Muscle of leg (tissue), 11 donors: ENCODE results near the gene ITPR2. TPM values are rescaled to one million over a fixed set of nuclear protein-coding genes. Genes with fewer than 3 reads are reported as not detected.

Experiments used
- DNase-seq: peaks from one replicate; pipeline ENCODE4 v3.0.0; 2013
- H3K27ac ChIP-seq: one replicate; pipeline ENCODE4 v1.5.1; 2013; ENCODE audit warnings: mild to moderate bottlenecking, low read length, control low read depth
- H3K27me3 ChIP-seq: one replicate; pipeline ENCODE4 v1.6.1; 2013; ENCODE audit warnings: low read length; ENCODE audit not compliant: control insufficient read depth, insufficient read depth
- H3K36me3 ChIP-seq: one replicate; pipeline ENCODE4 v1.6.1; 2013; ENCODE audit warnings: low read length; ENCODE audit not compliant: control insufficient read depth, insufficient read depth
- H3K4me1 ChIP-seq: one replicate; pipeline ENCODE4 v1.6.1; 2013; ENCODE audit warnings: low read length; ENCODE audit not compliant: control insufficient read depth, insufficient read depth
- H3K4me3 ChIP-seq: one replicate; pipeline ENCODE4 v1.5.1; 2013; ENCODE audit warnings: low read length, control low read depth
- H3K9me3 ChIP-seq: replicated peaks from 2 replicates; pipeline ENCODE4 v1.6.1; 2013; ENCODE audit warnings: low read depth, low read length; ENCODE audit not compliant: control insufficient read depth
- WGBS: methylation state at CpG from one replicate; pipeline ENCODE4 v1.1.5; 2013; ENCODE audit warnings: missing lambda C conversion rate; ENCODE audit not compliant: insufficient coverage; 5-methylcytosine and 5-hydroxymethylcytosine counted together
- polyA plus RNA-seq, 8 donors: library from polyadenylated mRNA; unstranded; fragments of 120-200 nt; gene quantifications; one replicate each; pipeline versions ENCODE4 v1.2.1 to v1.2.3, GENCODE V29; 2013; ENCODE audit warnings: inconsistent platforms in 1 of 8, low replicate concordance in 1 of 8; ENCODE audit not compliant: insufficient read length in 8 of 8, insufficient read depth in 1 of 8
- total RNA-seq: library from RNA; stranded (reverse); fragments of 120-200 nt; gene quantifications from one replicate; pipeline ENCODE4 v1.2.4, GENCODE V29; 2013

The ITPR2 gene
- total and polyA plus RNA-seq, 9 donors, result 1.9 to 5.8 (median 3.5) TPM

- no peaks in the 10 kb centered on the region for H3K36me3 ChIP-seq
- WGBS, result no CpG with 5 or more reads among the region's 2 CpGs
- no peak for DNase-seq
Measured at GRCh38 chr12:26694402-26694801, 138.6 kb downstream of the ITPR2 start.

DNA sequence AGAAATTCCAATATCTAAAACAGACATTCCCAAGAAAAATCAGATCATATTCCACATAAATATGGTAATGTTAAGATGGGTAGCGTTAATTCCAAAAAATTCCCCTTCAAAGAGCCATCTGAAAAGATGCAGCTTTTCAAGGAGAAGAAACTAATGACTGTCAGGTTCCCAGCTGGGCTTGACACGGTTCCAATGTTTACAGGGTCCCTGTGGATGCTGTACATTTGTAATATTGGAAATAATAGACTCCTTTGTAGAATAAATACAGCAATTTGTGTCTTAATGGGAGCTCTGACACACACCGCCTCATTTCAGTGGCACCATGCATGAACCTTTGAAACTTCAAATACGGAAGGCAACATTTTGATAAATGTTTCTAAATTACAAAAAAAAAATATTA is 140.6 kb downstream of the ITPR2 start:
- DNase-seq, result peak; percentile 64
- no CpG with 5 or more reads among the region's 4 CpGs for WGBS

More at GRCh38 chr12:26694402-26694801, 138.6 kb downstream of the ITPR2 start:
- H3K4me1 ChIP-seq, result no peaks in the 10 kb centered on the region
- H3K27ac ChIP-seq, result no peak overlapping the region
- H3K9me3 ChIP-seq, result no peaks in the 10 kb centered on the region
- H3K27me3 ChIP-seq, result no peaks in the 10 kb centered on the region
- no peak overlapping the region for H3K4me3 ChIP-seq

DNA sequence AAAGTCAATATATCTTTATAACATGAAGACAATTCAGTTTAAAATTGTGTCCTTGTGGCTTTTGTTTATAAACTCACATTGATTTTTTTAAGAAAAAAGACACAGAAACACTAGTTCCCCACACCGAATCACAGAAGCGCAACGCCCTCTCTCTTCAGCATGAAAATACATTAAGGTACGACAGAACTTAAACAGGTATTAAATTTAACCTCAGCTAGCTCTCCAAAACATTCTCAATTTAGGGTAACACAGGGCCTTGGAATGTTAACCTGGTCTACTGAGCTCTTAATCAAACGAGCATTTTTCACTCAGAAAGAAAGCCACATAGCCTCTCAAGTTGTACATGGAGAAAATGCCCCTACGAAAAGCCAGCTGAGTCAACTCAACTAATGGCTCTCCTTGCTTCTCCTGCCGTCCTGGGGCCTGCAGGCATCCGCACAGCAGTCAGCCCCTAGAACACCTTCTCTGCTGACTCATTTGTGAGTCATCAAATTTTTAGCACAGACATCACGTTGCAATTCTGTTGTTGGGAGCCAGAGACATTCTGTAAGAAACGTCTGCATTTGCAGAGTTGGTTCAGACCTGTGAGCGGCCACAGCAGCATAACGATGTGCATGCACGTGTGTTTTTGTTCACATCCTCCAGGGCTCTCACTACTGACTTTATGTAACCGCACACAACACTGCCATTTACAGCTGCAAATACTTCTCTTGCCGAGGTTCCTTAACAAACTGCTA is 141.6 kb downstream of the ITPR2 start:
- Histone ChIP-seq H3K27me3 (no peaks in the 10 kb centered on the region), H3K9me3 (no peaks in the 10 kb centered on the region), H3K4me3 (no peak overlapping the region), H3K27ac (no peak overlapping the region), H3K36me3 (no peaks in the 10 kb centered on the region), H3K4me1 (no peaks in the 10 kb centered on the region)
- DNase-seq, result peak; percentile 69
- 17% methylated on average over 11 of the region's 15 CpGs for WGBS

More for the DNA sequence above, 140.6 kb downstream of the ITPR2 start:
- H3K27me3 ChIP-seq, result no peaks in the 10 kb centered on the region
- H3K4me1 ChIP-seq, result no peaks in the 10 kb centered on the region
- no peak overlapping the region for H3K4me3 ChIP-seq
- H3K36me3 ChIP-seq, result no peaks in the 10 kb centered on the region
- no peaks in the 10 kb centered on the region for H3K9me3 ChIP-seq
- no peak overlapping the region for H3K27ac ChIP-seq

GRCh38 chr12:26690601-26691000 is 142.4 kb downstream of the ITPR2 start:
- no peak overlapping the region for H3K27ac ChIP-seq
- H3K27me3 ChIP-seq, result no peaks in the 10 kb centered on the region
- no peaks in the 10 kb centered on the region for H3K9me3 ChIP-seq
- DNase-seq, result no peak
- no CpG with 5 or more reads among the region's 1 CpG for WGBS
- no peak overlapping the region for H3K4me3 ChIP-seq
- H3K4me1 ChIP-seq, result no peaks in the 10 kb centered on the region
- no peaks in the 10 kb centered on the region for H3K36me3 ChIP-seq

- WGBS, result 98% methylated on average over 4 of the region's 6 CpGs
- H3K27me3 ChIP-seq, result no peaks in the 10 kb centered on the region
Measured at GRCh38 chr12:26689281-26689841, 143.6 kb downstream of the ITPR2 start.

DNA sequence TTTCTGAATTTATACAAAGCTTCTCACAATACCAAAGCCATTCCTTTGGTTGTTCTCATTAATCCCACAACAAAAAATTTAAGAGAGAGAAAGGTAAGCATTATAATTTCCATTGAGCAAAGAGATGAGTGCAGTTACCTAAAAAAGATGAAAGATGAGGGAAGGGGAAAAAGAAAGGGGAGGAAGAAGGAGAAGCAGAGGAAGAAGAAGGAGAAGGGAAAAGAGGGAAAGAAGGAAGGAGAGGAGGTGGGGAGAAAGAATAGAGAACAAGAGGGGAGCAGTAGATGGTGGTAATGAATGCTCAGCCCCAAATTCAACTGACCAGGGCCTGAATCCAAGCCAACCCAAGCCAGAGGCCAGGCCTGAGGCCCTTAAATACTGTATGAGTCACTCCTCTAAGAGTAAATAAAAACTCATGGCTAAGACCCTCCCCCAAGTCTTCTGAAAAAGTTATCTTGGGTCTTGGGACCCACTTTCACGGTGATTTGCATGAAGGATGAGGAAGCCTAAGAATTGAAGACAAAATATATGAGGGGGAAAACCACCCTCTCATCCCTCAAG is 144.6 kb downstream of the ITPR2 start:
- WGBS, result no CpG with 5 or more reads among the region's 1 CpG
- Histone ChIP-seq H3K4me1 (no peaks in the 10 kb centered on the region), H3K9me3 (no peaks in the 10 kb centered on the region), H3K27ac (no peak overlapping the region), H3K36me3 (no peaks in the 10 kb centered on the region), H3K27me3 (no peaks in the 10 kb centered on the region), H3K4me3 (no peak overlapping the region)
- no peak for DNase-seq

More at GRCh38 chr12:26689281-26689841, 143.6 kb downstream of the ITPR2 start:
- DNase-seq, result no peak
- Histone ChIP-seq H3K4me1 (no peaks in the 10 kb centered on the region), H3K4me3 (no peak overlapping the region), H3K36me3 (no peaks in the 10 kb centered on the region), H3K27ac (no peak overlapping the region), H3K9me3 (no peaks in the 10 kb centered on the region)

DNA sequence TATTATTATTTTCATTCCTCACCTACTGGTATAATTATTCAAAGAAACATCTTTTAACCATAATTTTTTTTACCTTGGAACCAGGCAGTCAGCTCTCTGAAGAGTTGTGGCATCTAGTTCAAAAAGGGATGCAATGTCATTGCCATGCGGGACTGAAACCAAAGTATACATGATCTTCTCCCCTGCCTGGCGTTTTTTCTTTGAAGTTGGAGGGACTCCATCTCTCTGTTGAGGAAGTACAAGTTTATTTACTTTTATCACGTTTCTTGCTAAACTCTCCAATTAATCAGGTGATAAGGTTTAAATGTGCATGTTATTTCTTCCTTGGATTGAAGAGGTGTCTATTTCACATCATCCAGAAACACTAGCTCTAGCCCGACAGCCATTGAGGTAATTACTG is 146.6 kb downstream of the ITPR2 start:
- Histone ChIP-seq H3K36me3 (no peaks in the 10 kb centered on the region), H3K4me3 (no peak overlapping the region), H3K27me3 (no peaks in the 10 kb centered on the region), H3K4me1 (no peaks in the 10 kb centered on the region), H3K27ac (no peak overlapping the region), H3K9me3 (peaks cover 3% of the 10 kb centered on the region)
- WGBS, result 86% methylated on average over 1 of the region's 4 CpGs
- DNase-seq, result no peak

DNA sequence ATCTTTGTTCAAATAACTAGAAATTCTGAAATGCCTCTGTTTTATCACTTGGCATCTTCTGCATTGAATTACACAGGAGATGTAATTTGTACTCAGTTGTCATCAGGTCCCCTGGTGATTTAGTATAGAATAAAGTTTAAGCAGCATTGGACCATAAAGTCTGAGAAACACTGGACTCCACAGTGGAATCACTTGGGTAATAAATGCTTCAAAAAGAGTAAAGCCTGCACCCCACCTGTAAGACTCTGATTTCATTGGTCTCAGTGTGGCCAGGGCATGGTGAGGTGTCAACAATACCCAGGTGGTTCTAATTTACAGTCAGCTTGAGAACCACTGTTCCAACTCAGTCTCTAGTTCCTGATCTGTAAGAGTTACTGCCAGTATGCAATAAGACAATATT is 148.9 kb downstream of the ITPR2 start:
- no peak for DNase-seq
- Histone ChIP-seq H3K36me3 (no peaks in the 10 kb centered on the region), H3K27ac (no peak overlapping the region), H3K27me3 (no peaks in the 10 kb centered on the region), H3K4me3 (no peak overlapping the region), H3K4me1 (no peaks in the 10 kb centered on the region), H3K9me3 (peaks cover 3% of the 10 kb centered on the region)

GRCh38 chr12:26683443-26683842 is 149.6 kb downstream of the ITPR2 start:
- no peaks in the 10 kb centered on the region for H3K4me1 ChIP-seq
- peaks cover 3% of the 10 kb centered on the region for H3K9me3 ChIP-seq
- no peak overlapping the region for H3K4me3 ChIP-seq
- no peaks in the 10 kb centered on the region for H3K36me3 ChIP-seq
- DNase-seq, result no peak
- WGBS, result no CpG with 5 or more reads among the region's 5 CpGs
- H3K27ac ChIP-seq, result no peak overlapping the region
- no peaks in the 10 kb centered on the region for H3K27me3 ChIP-seq

GRCh38 chr12:26680727-26681455 is 152.1 kb downstream of the ITPR2 start:
- Histone ChIP-seq H3K4me1 (no peaks in the 10 kb centered on the region), H3K27me3 (no peaks in the 10 kb centered on the region), H3K36me3 (no peaks in the 10 kb centered on the region), H3K9me3 (peaks cover 3% of the 10 kb centered on the region), H3K4me3 (no peak overlapping the region), H3K27ac (no peak overlapping the region)
- 60% methylated on average over 1 of the region's 3 CpGs for WGBS
- peak; percentile 47 for DNase-seq
